ENCODE results near the gene GJA9. TPM values are rescaled to one million over a fixed set of nuclear protein-coding genes. Genes with fewer than 3 reads are reported as not detected.

GJA9 gene
- total and polyA plus RNA-seq, 12 donors, result not detected

DNA sequence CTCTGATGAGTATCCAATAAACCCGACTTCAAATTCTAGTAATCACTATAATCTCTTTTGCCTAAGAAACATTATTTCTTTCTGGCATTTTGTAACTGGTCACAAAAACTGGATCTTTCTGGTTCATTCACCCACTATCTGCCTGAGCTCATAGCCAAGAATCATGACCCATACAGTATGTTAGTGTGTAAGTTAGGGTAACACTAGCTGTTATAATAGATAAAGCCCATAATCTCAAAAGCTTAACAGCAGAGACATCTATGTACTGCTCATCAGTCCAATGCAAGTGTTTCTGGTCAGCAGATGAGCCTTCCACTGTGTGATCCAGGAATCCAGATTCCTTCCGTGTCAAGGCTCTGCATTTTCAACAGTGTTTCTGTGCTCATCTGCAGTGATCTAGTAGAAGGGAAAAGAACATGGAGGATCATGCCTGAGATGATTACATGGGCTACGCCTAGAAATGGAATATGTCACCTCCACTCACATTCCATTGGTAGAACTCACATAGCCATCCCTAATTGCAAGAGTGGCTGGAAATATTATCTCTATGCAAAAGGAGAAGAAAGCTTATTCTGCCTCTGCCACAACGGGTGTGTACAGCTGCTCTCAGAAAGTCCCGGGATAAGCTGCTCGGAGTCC is 49.5 kb downstream of the GJA9 start:
- TF ChIP-seq POLR2A (IDR thresholded peaks at IDR 0.05), result no peak
- TF ChIP-seq, protein P1, sequence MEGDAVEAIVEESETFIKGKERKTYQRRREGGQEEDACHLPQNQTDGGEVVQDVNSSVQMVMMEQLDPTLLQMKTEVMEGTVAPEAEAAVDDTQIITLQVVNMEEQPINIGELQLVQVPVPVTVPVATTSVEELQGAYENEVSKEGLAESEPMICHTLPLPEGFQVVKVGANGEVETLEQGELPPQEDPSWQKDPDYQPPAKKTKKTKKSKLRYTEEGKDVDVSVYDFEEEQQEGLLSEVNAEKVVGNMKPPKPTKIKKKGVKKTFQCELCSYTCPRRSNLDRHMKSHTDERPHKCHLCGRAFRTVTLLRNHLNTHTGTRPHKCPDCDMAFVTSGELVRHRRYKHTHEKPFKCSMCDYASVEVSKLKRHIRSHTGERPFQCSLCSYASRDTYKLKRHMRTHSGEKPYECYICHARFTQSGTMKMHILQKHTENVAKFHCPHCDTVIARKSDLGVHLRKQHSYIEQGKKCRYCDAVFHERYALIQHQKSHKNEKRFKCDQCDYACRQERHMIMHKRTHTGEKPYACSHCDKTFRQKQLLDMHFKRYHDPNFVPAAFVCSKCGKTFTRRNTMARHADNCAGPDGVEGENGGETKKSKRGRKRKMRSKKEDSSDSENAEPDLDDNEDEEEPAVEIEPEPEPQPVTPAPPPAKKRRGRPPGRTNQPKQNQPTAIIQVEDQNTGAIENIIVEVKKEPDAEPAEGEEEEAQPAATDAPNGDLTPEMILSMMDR (IDR thresholded peaks at IDR 0.05), result no peak
- WGBS, 4 donors, result 73 to 84% (median 77%) methylated on average over 6 of the region's 6 CpGs
- DNase-seq, result no peak
- Histone ChIP-seq H3K27ac (no peak overlapping the region), H3K4me3 (no peak overlapping the region), H3K9me3 (replicated peaks in 1 of 3) (no peaks in the 10 kb centered on the region), H3K27me3 (no peaks in the 10 kb centered on the region), H3K4me1 (replicated peaks in 1 of 2) (no peaks in the 10 kb centered on the region), H3K36me3 (replicated peaks in 1 of 2) (no peaks in the 10 kb centered on the region)
- intact Hi-C loops (cut with DNase I), result loop anchor here in 1 of 2 donors (10.0 kb wide), 1 partner anchor 807 kb away; no protein-coding TSS in a partner anchor

DNA sequence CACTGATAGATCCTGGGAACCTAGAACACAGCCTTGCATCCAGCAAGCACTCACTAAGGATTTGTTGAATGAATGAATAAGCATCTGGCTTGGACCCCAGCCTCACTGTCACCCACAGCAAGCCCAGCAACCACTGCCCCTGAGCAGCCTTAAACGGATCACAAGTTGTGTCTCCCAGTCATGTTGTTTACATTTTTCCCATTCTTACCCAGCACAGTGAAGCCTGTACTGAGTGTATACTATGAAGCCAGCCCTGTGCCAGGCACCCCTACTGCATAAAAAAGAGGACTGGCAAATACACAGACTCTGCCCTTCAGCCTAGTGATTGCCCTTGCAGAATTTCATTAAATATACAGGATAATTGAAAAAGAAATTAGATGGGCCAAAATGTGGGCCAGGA is 52.0 kb downstream of the GJA9 start:
- no peak overlapping the region for H3K4me3 ChIP-seq
- TF ChIP-seq, protein P1 (IDR thresholded peaks at IDR 0.05), result no peak
- TF ChIP-seq POLR2A (IDR thresholded peaks at IDR 0.05), result no peak
- H3K27ac ChIP-seq, result no peak overlapping the region
- H3K36me3 ChIP-seq (replicated peaks in 1 of 2), result no peaks in the 10 kb centered on the region
- intact Hi-C loops (cut with DNase I), result no loop called here
- 13 to 46% (median 28%) methylated on average over 1 of the region's 1 CpG for whole genome bisulfite sequencing, 4 donors
- no peaks in the 10 kb centered on the region for H3K4me1 ChIP-seq (replicated peaks in 1 of 2)
- H3K9me3 ChIP-seq (replicated peaks in 1 of 3), result no peaks in the 10 kb centered on the region
- no peak for DNase-seq
- no peaks in the 10 kb centered on the region for H3K27me3 ChIP-seq

DNA sequence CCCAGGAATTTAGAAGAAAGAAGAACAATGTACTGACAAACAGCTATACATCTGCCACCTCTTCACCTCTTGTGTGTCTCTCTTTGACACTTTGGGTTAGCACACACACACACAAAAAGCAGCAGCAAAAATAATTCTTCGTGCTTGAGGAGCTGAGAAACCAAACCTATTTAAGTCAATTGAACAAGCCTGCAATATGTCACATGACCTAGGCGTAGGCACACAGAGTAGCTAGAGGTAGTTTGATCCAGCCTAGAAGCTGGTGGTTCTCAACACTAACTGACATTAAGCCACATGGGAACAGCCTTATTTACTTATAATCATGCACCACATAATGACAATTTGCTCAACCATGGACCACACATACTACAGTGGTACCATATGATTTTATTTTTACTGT is 54.1 kb downstream of the GJA9 start:
- Histone ChIP-seq H3K27me3 (no peaks in the 10 kb centered on the region), H3K9me3 (replicated peaks in 1 of 3) (no peaks in the 10 kb centered on the region), H3K36me3 (replicated peaks in 1 of 2) (no peaks in the 10 kb centered on the region), H3K4me3 (no peak overlapping the region), H3K27ac (no peak overlapping the region), H3K4me1 (replicated peaks in 1 of 2) (no peaks in the 10 kb centered on the region)
- DNase-seq, result no peak
- intact Hi-C loops (cut with DNase I), result no loop called here
- TF ChIP-seq, protein P1 (IDR thresholded peaks at IDR 0.05), result no peak
- TF ChIP-seq POLR2A (IDR thresholded peaks at IDR 0.05), result no peak
- 64 to 77% (median 68%) methylated on average over 2 of the region's 2 CpGs for WGBS, 4 donors

DNA sequence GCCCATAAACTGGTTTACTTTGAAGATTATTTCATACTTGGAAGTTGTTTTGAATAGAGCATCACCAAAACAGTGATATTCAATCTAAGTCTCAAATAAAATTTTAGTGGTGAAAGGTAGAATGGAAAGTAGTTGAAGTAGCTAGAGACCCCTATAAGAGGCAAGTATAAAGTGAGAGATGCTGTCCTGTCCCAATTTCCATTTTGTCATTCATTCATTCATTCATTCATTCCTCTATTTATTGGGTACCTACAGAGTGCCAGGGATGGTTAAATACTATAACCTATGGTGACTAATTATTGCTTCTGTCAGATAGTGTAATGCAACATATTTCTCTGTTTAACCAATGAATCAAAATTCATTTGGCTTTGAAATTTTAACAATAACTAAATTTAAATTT is 54.5 kb downstream of the GJA9 start:
- no peak for DNase-seq
- Histone ChIP-seq H3K36me3 (replicated peaks in 1 of 2) (no peaks in the 10 kb centered on the region), H3K4me3 (no peak overlapping the region), H3K27me3 (no peaks in the 10 kb centered on the region), H3K27ac (no peak overlapping the region), H3K9me3 (replicated peaks in 1 of 3) (no peaks in the 10 kb centered on the region), H3K4me1 (replicated peaks in 1 of 2) (no peaks in the 10 kb centered on the region)
- intact Hi-C loops (cut with DNase I), result no loop called here
- TF ChIP-seq POLR2A (IDR thresholded peaks at IDR 0.05), result no peak
- TF ChIP-seq, protein P1 (IDR thresholded peaks at IDR 0.05), result no peak

Data from adrenal gland (tissue), 12 donors.